Stimulated activated CD4-positive, alpha-beta T cell treated with anti-CD3 and anti-CD28 coated beads, Interleukin-15, amount 100 ng/mL, for 1 hour (primary cell): ENCODE results near the gene C15orf61.

Experiments used
- DNase-seq, 2 donors: peaks; one replicate each; pipeline ENCODE4 v3.0.0-alpha.2; 2020; ENCODE audit warnings: low read depth in 1 of 2, low spot score in 1 of 2

Gene C15orf61

DNA sequence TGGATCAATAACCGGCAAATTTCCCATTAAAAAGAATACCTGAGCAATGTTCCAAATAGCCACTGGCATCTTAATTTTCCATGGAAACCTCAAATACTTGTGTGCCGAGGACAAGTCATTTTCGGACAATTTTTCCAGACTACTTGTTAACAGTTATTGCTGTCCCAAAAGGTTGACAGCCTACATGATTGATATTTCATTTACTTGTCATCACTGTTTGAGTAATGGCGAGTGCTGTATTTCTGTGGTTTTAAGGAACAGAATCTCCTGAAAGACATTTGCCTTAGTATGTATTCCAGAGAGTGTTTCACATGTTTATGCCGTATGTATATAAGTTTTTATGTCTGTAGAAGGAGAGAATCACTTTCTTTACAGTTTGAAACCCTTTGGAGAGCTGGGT, 58.2 kb downstream of the C15orf61 start:
- DNase-seq = no peak
